ENCODE data around the gene PRMT7. TPM values are rescaled to one million over a fixed set of nuclear protein-coding genes. Genes with fewer than 3 reads are reported as not detected.
A peak's percentile ranks its signal among the peaks of the same experiment; 100 is the strongest.

The PRMT7 gene, protein sequence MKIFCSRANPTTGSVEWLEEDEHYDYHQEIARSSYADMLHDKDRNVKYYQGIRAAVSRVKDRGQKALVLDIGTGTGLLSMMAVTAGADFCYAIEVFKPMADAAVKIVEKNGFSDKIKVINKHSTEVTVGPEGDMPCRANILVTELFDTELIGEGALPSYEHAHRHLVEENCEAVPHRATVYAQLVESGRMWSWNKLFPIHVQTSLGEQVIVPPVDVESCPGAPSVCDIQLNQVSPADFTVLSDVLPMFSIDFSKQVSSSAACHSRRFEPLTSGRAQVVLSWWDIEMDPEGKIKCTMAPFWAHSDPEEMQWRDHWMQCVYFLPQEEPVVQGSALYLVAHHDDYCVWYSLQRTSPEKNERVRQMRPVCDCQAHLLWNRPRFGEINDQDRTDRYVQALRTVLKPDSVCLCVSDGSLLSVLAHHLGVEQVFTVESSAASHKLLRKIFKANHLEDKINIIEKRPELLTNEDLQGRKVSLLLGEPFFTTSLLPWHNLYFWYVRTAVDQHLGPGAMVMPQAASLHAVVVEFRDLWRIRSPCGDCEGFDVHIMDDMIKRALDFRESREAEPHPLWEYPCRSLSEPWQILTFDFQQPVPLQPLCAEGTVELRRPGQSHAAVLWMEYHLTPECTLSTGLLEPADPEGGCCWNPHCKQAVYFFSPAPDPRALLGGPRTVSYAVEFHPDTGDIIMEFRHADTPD
- total RNA-seq, result 10 to 100 TPM; 22.3 to 56.7 (median 35.8) TPM

DNA sequence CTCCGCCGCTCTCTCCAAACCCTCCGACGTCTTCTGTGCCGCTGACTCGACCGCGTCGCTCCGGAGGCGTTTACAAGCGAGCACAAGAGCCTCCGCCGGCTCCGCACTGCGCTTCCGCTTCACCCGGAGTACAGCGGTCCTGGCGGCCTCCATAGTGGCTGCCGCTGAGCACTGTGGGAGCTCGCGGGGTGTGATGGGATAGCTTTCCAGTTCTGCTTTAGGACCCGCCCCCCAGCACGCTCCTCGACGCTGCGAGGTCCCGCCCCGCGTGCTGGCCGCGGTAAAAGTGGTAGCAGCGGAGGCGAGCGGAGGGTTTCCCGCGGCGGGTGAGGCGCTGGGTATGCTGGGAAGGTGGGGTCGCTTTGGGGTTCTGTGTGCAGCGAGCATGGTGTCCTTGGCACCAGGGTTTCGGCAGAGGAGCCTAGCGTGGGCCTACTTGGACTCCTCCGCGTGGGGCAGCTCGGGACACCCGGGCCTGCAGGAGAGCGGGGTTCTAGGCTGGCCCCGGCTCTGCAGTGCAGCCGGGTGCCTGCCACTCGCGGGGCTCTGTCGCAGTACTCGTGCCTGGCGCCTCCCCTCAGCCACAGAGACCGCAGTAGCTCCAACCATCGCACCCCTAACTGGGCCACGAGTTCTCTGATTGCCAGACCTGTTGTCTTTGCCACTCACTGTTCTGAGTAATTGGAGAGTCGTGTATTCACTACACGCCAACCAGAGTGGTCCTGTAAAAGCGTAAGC, at the start of gene PRMT7, which contains the start of gene SLC7A6OS:
PRMT7 (plus strand) TSS at position 246 of the 738 bp plus-strand sequence. CDS start 4,961 bp downstream, outside the sequence.
SLC7A6OS (minus strand) TSS at position 173 of the 738 bp plus-strand sequence; CDS start at position 153, 20 bp downstream.
- peak; percentile 100 for ATAC-seq (ENCODE audit: low FRiP score)
- TF ChIP-seq, protein P1, sequence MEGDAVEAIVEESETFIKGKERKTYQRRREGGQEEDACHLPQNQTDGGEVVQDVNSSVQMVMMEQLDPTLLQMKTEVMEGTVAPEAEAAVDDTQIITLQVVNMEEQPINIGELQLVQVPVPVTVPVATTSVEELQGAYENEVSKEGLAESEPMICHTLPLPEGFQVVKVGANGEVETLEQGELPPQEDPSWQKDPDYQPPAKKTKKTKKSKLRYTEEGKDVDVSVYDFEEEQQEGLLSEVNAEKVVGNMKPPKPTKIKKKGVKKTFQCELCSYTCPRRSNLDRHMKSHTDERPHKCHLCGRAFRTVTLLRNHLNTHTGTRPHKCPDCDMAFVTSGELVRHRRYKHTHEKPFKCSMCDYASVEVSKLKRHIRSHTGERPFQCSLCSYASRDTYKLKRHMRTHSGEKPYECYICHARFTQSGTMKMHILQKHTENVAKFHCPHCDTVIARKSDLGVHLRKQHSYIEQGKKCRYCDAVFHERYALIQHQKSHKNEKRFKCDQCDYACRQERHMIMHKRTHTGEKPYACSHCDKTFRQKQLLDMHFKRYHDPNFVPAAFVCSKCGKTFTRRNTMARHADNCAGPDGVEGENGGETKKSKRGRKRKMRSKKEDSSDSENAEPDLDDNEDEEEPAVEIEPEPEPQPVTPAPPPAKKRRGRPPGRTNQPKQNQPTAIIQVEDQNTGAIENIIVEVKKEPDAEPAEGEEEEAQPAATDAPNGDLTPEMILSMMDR (IDR thresholded peaks at IDR 0.05), result no peak
- DNase-seq (ENCODE audit: low spot score), result peak; percentile 64

DNA sequence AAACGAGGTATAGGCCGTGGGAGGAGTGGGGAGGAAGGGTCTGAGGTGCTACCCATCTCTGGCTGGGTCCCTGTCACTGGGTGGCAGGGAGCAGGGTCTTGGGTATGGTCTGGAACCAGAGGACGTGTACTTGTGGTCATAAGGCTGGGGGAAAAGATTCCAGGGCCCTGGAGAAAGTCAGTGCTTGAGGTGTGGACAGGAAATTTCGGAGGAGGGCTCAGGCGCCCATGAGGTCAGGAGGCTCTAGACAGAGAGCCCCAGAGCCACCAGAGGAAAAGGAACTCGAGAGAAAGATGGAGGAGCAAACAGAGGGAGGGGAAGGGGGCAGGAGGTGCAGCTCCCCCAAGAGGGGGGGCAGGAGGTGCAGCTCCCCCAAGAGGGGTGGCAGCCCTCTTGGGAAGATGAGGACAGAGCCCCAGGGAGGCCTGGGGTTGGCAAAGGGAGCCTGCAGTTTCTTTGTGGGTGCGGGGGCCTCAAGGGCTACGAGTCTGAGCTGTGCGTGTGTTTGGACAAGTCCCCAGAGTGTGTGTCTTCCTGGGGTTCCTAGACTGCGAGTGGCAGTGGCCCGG, 47.2 kb upstream of the PRMT7 start:
- DNase-seq (ENCODE audit: low spot score) (no peak), ATAC-seq (ENCODE audit: low FRiP score) (no peak)
- TF ChIP-seq, protein P1 (IDR thresholded peaks at IDR 0.05), result no peak

DNA sequence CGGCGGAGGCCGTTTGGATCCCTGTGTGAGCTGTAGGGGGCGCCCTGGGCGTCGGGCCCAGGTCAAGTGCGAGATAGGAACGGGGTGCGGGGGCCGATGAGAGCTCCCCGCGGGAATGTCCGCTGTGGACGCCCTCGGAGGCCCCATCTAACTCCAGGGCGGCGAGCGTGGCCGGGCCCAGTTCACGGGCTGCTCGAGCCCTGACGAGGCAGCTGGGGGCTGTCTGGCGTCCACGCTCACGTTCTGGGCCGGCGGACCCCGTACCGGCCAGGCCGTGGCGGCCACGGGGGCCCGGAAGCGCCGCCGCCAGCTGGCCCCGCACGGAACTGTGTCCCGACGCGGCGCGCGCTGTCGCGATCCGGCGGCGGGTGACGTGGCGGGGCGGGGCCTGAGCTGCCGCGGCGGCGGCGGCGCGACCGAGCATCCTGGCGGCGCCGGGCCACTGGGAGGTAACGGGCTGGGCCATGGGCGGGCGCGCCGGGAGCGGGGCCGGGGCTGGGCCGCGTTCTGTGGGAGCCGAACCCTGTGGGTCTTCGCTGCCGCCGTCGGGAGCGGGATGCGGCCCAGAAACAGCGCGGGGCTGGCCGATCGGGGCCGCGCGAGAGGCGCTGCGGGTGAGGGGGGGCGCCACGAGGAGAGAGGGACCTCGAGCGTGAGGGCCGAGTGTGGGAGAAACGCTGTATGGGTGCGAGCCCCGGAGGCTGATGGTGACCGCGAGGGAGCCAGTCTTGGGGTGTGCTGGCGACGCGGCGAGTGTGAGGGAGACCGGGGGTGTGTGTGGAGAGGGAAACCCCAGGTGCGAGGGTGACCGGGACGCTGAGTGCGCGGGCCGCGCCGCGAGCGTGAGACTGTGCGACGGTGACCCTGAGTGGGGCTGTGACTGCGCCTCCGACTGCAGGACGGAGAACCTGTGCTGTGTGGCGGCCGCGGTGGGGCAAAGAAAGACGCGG, 46.4 kb upstream of the PRMT7 start, which contains the start of gene SLC7A6:
SLC7A6 (plus strand) TSS at position 399 of the 950 bp plus-strand sequence. CDS start 10,201 bp downstream, outside the sequence.
- ATAC-seq (ENCODE audit: low FRiP score) (peak; percentile 79), DNase-seq (ENCODE audit: low spot score) (peak; percentile 58)
- TF ChIP-seq, protein P1 (IDR thresholded peaks at IDR 0.05), result peak in 1 of 3 donors; percentile 23

DNA sequence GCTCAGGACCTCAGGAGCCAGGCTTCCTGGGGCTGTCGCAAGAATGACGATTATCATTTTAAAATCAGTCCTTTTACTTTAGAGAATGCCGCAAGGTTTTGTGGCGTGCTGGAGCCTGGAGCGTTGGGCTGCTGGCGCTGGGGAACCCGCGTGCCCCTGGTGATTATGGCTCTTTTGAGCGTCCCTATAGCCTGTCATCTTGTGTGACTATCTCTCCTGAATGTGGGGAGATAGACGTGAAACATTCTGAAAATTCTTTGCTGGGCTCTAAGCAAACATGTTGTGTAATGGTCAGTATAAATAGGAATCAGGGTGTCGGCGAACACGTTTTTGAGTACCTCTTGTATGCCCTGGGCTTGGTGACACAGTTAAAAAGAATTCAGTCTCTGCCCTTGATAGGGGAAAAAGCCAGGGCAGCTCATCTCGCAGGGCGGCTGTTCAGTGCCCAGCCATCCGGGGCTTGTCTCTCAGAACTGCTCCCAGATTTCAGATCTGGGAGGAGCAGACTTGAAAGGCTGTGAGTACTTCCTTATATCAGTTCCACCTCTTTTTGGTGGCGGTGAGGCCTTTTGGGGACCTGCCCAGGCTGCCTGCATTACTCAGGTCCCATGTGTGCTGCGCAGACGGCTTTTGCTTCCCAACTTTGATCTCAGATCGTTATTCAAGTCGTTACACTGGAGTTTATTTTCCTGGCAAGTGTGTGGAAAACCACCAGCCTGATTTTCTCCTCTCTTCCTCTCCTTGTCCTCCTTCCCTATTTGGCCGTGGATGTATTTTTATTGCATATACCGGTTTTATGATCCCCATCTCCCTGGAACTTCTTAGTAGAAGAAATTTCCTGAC, 45.5 kb upstream of the PRMT7 start:
- TF ChIP-seq, protein P1 (IDR thresholded peaks at IDR 0.05), result no peak
- DNase-seq (ENCODE audit: low spot score) (no peak), ATAC-seq (ENCODE audit: low FRiP score) (peak; percentile 65)

DNA sequence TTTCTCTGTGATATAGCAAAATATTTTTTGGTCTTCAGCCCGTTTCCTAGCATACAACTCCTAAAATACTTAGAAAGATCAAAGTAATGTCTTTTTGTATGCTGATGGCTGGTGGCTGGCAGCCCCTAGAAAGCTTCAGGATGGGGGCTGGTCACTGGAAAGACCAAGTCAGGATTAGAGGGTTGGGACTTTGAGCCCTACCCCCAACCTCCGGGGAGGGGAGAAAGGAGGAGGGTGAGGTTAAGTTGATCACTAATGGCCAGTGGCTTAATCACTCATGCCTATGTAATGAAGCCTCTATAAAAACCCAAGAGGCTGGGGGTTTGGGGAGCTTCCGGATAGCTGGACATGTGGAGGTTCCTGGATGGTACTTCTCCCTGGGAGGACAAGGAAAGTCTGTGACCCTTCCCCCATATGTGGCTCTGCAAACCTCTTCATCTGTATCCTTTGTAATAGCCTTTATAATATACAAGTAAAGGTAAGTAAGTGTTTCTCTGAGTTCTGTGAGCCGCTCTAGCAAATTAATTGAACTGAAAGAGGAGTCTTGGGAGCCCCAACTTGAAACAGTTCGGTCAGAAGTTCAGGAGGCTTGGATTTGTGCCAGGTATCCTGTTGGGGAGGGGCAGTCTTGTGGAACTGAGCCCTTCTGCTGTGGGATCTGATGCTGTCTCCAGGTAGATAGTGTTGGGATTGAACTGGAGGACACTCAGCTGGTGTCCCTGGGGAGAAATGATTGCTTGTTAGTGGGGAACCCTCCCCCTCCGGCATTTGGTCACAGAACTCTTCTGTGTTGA, 43.0 kb upstream of the PRMT7 start:
- ATAC-seq (ENCODE audit: low FRiP score), result no peak
- TF ChIP-seq, protein P1 (IDR thresholded peaks at IDR 0.05), result no peak
- DNase-seq (ENCODE audit: low spot score), result no peak
